ENCODE measurements around the gene FGFBP3. TPM values are rescaled to one million over a fixed set of nuclear protein-coding genes. Genes with fewer than 3 reads are reported as not detected.

The FGFBP3 gene
- total RNA-seq, 1 experiment from 2014 or later: 1.5 TPM

- DNase-seq (ENCODE audit: low read depth, low spot score): peak; percentile 93
- no TSS peak for BruUV-seq (replicated peaks)
Observed at GRCh38 chr10:91901784-91902677, 7.3 kb downstream of the FGFBP3 start.

GRCh38 chr10:91897421-91897820 is 11.9 kb downstream of the FGFBP3 start:
- ChIA-PET CTCF (no interaction called here), POLR2A (no interaction called here)

More at GRCh38 chr10:91901784-91902677, 7.3 kb downstream of the FGFBP3 start:
- intact Hi-C loops (cut with micrococcal nuclease; ENCODE audit: unreplicated experiment): loop anchor here (10.0 kb wide), 1 partner anchor 267 kb away; the partner anchor contains the start of gene PPP1R3C
- Histone ChIP-seq H3K9me3 (ENCODE audit: control insufficient read depth, insufficient read depth, low read depth, low read length) (no peaks in the 10 kb centered on the region), H3K27me3 (ENCODE audit: control insufficient read depth, insufficient read depth, low read length) (no peaks in the 10 kb centered on the region), H3K27ac (ENCODE audit: low read length) (peak overlapping the region; percentile 57), H3K4me3 (ENCODE audit: low read depth in 2 of 2, low read length in 2 of 2) (no peak overlapping the region; a peak in 1 of 4 replicates), H3K4me1 (ENCODE audit: control insufficient read depth, insufficient read depth, low read length) (peaks cover 15% of the 10 kb centered on the region), H3K36me3 (ENCODE audit: control insufficient read depth, insufficient read depth, low read length) (no peaks in the 10 kb centered on the region)
- ChIA-PET CTCF (no interaction called here), POLR2A (interaction anchor here (0.6 to 1.3 kb wide), 4 partner anchors 22 to 166 kb away, joined by 3 to 5 read pairs (median 4); partner anchors contain the start of gene BTAF1)
- in situ Hi-C loops (cut with HindIII; ENCODE audit: low pct_unique_long_range_greater_than_20kb, low sequenced_read_pairs): no loop called here
- ATAC-seq: peak; percentile 97
- peak; percentile 64; the same call in 1 of the 2 replicates for TF ChIP-seq POLR2AphosphoS5 (IDR thresholded peaks at IDR 0.05; ENCODE audit: low read depth, low read length)
- TF ChIP-seq REST (IDR thresholded peaks at IDR 0.05; ENCODE audit: insufficient read depth in 1 of 2, low read depth in 2 of 2, low read length in 1 of 2): no peak
- TF ChIP-seq, protein P1, sequence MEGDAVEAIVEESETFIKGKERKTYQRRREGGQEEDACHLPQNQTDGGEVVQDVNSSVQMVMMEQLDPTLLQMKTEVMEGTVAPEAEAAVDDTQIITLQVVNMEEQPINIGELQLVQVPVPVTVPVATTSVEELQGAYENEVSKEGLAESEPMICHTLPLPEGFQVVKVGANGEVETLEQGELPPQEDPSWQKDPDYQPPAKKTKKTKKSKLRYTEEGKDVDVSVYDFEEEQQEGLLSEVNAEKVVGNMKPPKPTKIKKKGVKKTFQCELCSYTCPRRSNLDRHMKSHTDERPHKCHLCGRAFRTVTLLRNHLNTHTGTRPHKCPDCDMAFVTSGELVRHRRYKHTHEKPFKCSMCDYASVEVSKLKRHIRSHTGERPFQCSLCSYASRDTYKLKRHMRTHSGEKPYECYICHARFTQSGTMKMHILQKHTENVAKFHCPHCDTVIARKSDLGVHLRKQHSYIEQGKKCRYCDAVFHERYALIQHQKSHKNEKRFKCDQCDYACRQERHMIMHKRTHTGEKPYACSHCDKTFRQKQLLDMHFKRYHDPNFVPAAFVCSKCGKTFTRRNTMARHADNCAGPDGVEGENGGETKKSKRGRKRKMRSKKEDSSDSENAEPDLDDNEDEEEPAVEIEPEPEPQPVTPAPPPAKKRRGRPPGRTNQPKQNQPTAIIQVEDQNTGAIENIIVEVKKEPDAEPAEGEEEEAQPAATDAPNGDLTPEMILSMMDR (IDR thresholded peaks at IDR 0.05): no peak
- 0 out of 2 replicates have a peak, but pooled peaks have one; percentile 20 for TF ChIP-seq TCF7L2 (IDR thresholded peaks at IDR 0.05; ENCODE audit: low read depth, low read length)
- no peak for TF ChIP-seq SIN3A (IDR thresholded peaks at IDR 0.05; ENCODE audit: borderline replicate concordance, insufficient read depth, low read depth, low read length)

More at GRCh38 chr10:91897421-91897820, 11.9 kb downstream of the FGFBP3 start:
- Histone ChIP-seq H3K27me3 (ENCODE audit: control insufficient read depth, insufficient read depth, low read length) (no peaks in the 10 kb centered on the region), H3K36me3 (ENCODE audit: control insufficient read depth, insufficient read depth, low read length) (no peaks in the 10 kb centered on the region), H3K27ac (ENCODE audit: low read length) (no peak overlapping the region), H3K9me3 (ENCODE audit: control insufficient read depth, insufficient read depth, low read depth, low read length) (no peaks in the 10 kb centered on the region), H3K4me1 (ENCODE audit: control insufficient read depth, insufficient read depth, low read length) (peaks cover 13% of the 10 kb centered on the region), H3K4me3 (ENCODE audit: low read depth in 2 of 2, low read length in 2 of 2) (no peak overlapping the region)
- intact Hi-C loops (cut with micrococcal nuclease; ENCODE audit: unreplicated experiment): no loop called here
- TF ChIP-seq TCF7L2 (IDR thresholded peaks at IDR 0.05; ENCODE audit: low read depth, low read length): no peak
- DNase-seq (ENCODE audit: low read depth, low spot score): no peak
- no TSS peak for BruUV-seq (replicated peaks)
- in situ Hi-C loops (cut with HindIII; ENCODE audit: low pct_unique_long_range_greater_than_20kb, low sequenced_read_pairs): no loop called here
- no peak for ATAC-seq

All from Panc1 (cell line).